Keratinocyte (primary cell): Measurements from ENCODE around the gene EML1. TPM values are rescaled to one million over a fixed set of nuclear protein-coding genes. Genes with fewer than 3 reads are reported as not detected.

Experiments
- DNase-seq: peaks from one replicate; pipeline ENCODE4 v3.0.0-alpha.2; 2011; ENCODE audit warnings: low read depth, missing footprints, low spot score
- FAIRE-seq: peaks from 2 replicates; lab custom pipeline; 2011; peaks lifted over from hg19 to GRCh38; lab: Jason Lieb, UNC
- H2AFZ ChIP-seq: 2 replicates; pipeline ENCODE4 v1.6.0; 2012; ENCODE audit warnings: low read length, control low read depth, inconsistent platforms; ENCODE audit not compliant: control insufficient read depth
- H3K27ac ChIP-seq: 2 replicates; pipeline ENCODE4 v1.5.1; 2011; ENCODE audit warnings: low read length; ENCODE audit not compliant: control insufficient read depth, insufficient read depth
- H3K27me3 ChIP-seq: 3 replicates; pipeline ENCODE4 v1.6.0; 2011; ENCODE audit warnings: low read length; ENCODE audit not compliant: control insufficient read depth, insufficient read depth; ENCODE audit errors: extremely low read depth
- H3K36me3 ChIP-seq, 2 experiments: 2 replicates in 1 of 2; 3 replicates in 1 of 2; pipeline ENCODE4 v1.5.1; 2011; ENCODE audit warnings: low read length in 2 of 2, mild to moderate bottlenecking in 1 of 2; ENCODE audit not compliant: control insufficient read depth in 2 of 2, insufficient read depth in 2 of 2; ENCODE audit errors: extremely low read depth in 1 of 2
- H3K4me1 ChIP-seq: 3 replicates; pipeline ENCODE4 v1.5.1; 2011; ENCODE audit warnings: low read length; ENCODE audit not compliant: control insufficient read depth, insufficient read depth; ENCODE audit errors: extremely low read depth
- H3K4me2 ChIP-seq: 3 replicates; pipeline ENCODE4 v1.6.0; 2011; ENCODE audit warnings: low read depth, low read length; ENCODE audit not compliant: control insufficient read depth, insufficient read depth; ENCODE audit errors: extremely low read depth
- H3K4me3 ChIP-seq, 3 experiments: fragments of 200-600 bp in 1 of 3; sonication (generic) in 1 of 3; 2 replicates in 2 of 3; 3 replicates in 1 of 3; pipeline ENCODE4 v1.5.1; 2011 to 2016; ENCODE audit warnings: low read length in 3 of 3, mild to moderate bottlenecking in 3 of 3, control low read depth in 2 of 3, inconsistent platforms in 1 of 3, low read depth in 1 of 3, mixed read lengths in 1 of 3, mixed run types in 1 of 3, moderate library complexity in 1 of 3; ENCODE audit not compliant: control insufficient read depth in 2 of 3, insufficient read depth in 2 of 3; ENCODE audit errors: extremely low read depth in 1 of 3
- H3K79me2 ChIP-seq: 2 replicates; pipeline ENCODE4 v1.6.0; 2012; ENCODE audit warnings: low read length; ENCODE audit not compliant: control insufficient read depth, insufficient read depth
- H3K9ac ChIP-seq: 3 replicates; pipeline ENCODE4 v1.6.0; 2011; ENCODE audit warnings: low read length; ENCODE audit not compliant: control insufficient read depth, insufficient read depth; ENCODE audit errors: extremely low read depth
- H3K9me1 ChIP-seq: 3 replicates; pipeline ENCODE4 v1.6.0; 2011; ENCODE audit warnings: low read length; ENCODE audit not compliant: control insufficient read depth, insufficient read depth; ENCODE audit errors: extremely low read depth
- H3K9me3 ChIP-seq: 2 replicates; pipeline ENCODE4 v1.5.1; 2012; ENCODE audit warnings: low read depth, low read length; ENCODE audit not compliant: control insufficient read depth
- H4K20me1 ChIP-seq: 3 replicates; pipeline ENCODE4 v1.6.0; 2011; ENCODE audit warnings: low read length; ENCODE audit not compliant: control insufficient read depth, insufficient read depth; ENCODE audit errors: extremely low read depth
- EZH2 ChIP-seq: IDR thresholded peaks from one replicate; pipeline ENCODE4 v1.6.1; 2012; ENCODE audit warnings: inconsistent platforms, mild to moderate bottlenecking, low read length, moderate library complexity
- dilution Hi-C: fragments of 300-500 bp; cut with MboI; formaldehyde crosslinking; loops from one replicate; pipeline ENCODE4 v1.7.0; 2020; ENCODE audit warnings: low sequenced_read_pairs; ENCODE audit not compliant: extremely low pct_ligation_motif_present
- polyA plus RNA-seq, 5 experiments: library from polyadenylated mRNA; depleted of rRNA in 3 of 5; stranded (reverse) in 3 of 5; stranded (forward) in 1 of 5; unstranded in 1 of 5; fragments of >200 nt; gene quantifications; 1 replicate in 1 of 5; 2 replicates in 3 of 5; 3 replicates in 1 of 5; pipeline versions ENCODE4 v1.2.1 to v1.2.3, GENCODE V29; 2011 to 2012; ENCODE audit warnings: missing spikeins in 2 of 5, low read depth in 1 of 5, low replicate concordance in 1 of 5
- TF ChIP-seq, protein P1 (sequence below), 3 experiments: IDR thresholded peaks in 1 of 3; conservative IDR thresholded peaks in 1 of 3; optimal IDR thresholded peaks in 1 of 3; 2 replicates in 2 of 3; 3 replicates in 1 of 3; pipeline versions ENCODE3 to v1.5.1; 2011; ENCODE audit warnings: low read length in 3 of 3, mild to moderate bottlenecking in 3 of 3, moderate library complexity in 2 of 3, control low read depth in 1 of 3, inconsistent platforms in 1 of 3; ENCODE audit not compliant: insufficient read depth in 2 of 3; ENCODE audit errors: extremely low read depth in 1 of 3

The EML1 gene
- polyA plus RNA-seq, 1 donor (not counting 4 experiments of a cell fraction or from before 2014, with no cell fraction given) = 0.84 TPM

DNA sequence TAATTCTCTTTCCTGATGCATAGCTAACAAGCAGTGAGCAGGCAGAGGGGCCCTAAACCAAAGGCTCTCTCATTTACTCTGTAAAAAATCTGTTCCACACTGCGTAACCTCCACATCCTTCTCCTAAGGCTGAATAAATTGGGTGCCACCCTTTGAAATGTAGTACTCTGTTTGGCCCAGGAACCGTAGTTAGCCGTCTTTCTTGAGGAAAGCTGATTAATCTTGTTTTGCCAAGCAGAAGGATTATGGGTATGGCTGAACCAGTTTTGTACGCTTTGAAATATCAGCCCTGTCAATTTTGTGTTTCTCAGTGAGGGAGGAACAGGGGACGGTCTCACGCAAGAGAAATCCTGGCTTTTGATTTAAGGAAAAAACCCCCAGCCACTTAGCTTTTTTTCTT lies 19.7 kb downstream of the EML1 start:
- Histone ChIP-seq H3K9ac (no peak overlapping the region), H3K36me3 (no peaks in the 10 kb centered on the region), H3K79me2 (no peaks in the 10 kb centered on the region), H3K27ac (no peak overlapping the region), H3K9me1 (no peaks in the 10 kb centered on the region), H3K9me3 (no peaks in the 10 kb centered on the region), H3K27me3 (peaks cover 63% of the 10 kb centered on the region), H3K4me3 (no peak overlapping the region), H2AFZ (no peak overlapping the region), H3K4me2 (no peak overlapping the region), H4K20me1 (peaks cover 2% of the 10 kb centered on the region), H3K4me1 (no peaks in the 10 kb centered on the region)
- dilution Hi-C loops = no loop called here
- FAIRE-seq (no peak), DNase-seq (no peak)
- no peak for TF ChIP-seq EZH2
- TF ChIP-seq, protein P1, sequence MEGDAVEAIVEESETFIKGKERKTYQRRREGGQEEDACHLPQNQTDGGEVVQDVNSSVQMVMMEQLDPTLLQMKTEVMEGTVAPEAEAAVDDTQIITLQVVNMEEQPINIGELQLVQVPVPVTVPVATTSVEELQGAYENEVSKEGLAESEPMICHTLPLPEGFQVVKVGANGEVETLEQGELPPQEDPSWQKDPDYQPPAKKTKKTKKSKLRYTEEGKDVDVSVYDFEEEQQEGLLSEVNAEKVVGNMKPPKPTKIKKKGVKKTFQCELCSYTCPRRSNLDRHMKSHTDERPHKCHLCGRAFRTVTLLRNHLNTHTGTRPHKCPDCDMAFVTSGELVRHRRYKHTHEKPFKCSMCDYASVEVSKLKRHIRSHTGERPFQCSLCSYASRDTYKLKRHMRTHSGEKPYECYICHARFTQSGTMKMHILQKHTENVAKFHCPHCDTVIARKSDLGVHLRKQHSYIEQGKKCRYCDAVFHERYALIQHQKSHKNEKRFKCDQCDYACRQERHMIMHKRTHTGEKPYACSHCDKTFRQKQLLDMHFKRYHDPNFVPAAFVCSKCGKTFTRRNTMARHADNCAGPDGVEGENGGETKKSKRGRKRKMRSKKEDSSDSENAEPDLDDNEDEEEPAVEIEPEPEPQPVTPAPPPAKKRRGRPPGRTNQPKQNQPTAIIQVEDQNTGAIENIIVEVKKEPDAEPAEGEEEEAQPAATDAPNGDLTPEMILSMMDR (optimal IDR thresholded peaks at IDR 0.05 in 1 of 3, IDR thresholded peaks at IDR 0.05 in 1 of 3, conservative IDR thresholded peaks at IDR 0.05 in 1 of 3; ENCODE audit: extremely low read depth in 1 of 3, insufficient read depth in 2 of 3, low read length in 3 of 3) = no peak

DNA sequence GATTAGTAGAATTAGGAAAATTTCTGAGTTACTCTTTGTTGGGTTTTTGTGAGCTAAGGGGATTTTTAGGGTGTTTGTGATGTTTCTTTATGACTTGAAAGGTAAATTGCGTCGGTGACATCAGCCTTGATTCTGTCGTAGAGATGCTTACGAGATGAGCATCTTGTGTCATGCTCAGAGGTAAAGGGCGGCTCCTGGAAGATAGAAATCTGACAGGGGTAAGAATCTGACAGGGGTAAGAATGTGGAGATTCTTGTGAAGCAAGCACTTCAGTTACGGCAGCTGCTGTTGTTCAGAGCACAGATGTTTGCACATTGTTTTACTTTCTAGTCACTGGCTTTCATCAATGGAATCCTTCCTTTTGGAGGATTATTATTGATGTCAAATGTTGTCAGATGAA lies 22.5 kb downstream of the EML1 start:
- FAIRE-seq = no peak
- Histone ChIP-seq H3K4me2 (no peak overlapping the region), H3K9me1 (no peaks in the 10 kb centered on the region), H3K36me3 (no peaks in the 10 kb centered on the region), H3K79me2 (no peaks in the 10 kb centered on the region), H3K27me3 (peaks cover 71% of the 10 kb centered on the region), H2AFZ (no peak overlapping the region), H3K4me3 (no peak overlapping the region), H3K4me1 (no peaks in the 10 kb centered on the region), H3K9ac (no peak overlapping the region), H4K20me1 (peaks cover 3% of the 10 kb centered on the region), H3K9me3 (no peaks in the 10 kb centered on the region), H3K27ac (no peak overlapping the region)
- no peak for DNase-seq
- no peak for TF ChIP-seq EZH2
- TF ChIP-seq, protein P1 (optimal IDR thresholded peaks at IDR 0.05 in 1 of 3, IDR thresholded peaks at IDR 0.05 in 1 of 3, conservative IDR thresholded peaks at IDR 0.05 in 1 of 3; ENCODE audit: extremely low read depth in 1 of 3, insufficient read depth in 2 of 3, low read length in 3 of 3) = no peak
- dilution Hi-C loops = no loop called here
